ACC112 (cell line): ENCODE data around the gene KSR2.
"Not testable (repeated sequence)": the region's sequence is repeated elsewhere in the genome, so short reads cannot be mapped to it uniquely, and the experiment has no call there.

Experiments used
- H2AFZ ChIP-seq: fragments of 200-600 bp; sonication (generic); one replicate; pipeline ENCODE4 v1.6.0; 2017; ENCODE audit warnings: antibody characterized with exemption, low read length; ENCODE audit not compliant: unreplicated experiment
- H3K27ac ChIP-seq: fragments of 200-600 bp; sonication (generic); 2 replicates; pipeline ENCODE4 v1.5.1; 2014; ENCODE audit warnings: low read depth, mild to moderate bottlenecking, antibody characterized with exemption, low read length, moderate library complexity
- H3K27me3 ChIP-seq: fragments of 200-600 bp; sonication (generic); 2 replicates; pipeline ENCODE4 v1.6.1; 2014; ENCODE audit warnings: mild to moderate bottlenecking, antibody characterized with exemption, low read length, moderate library complexity, mixed read lengths; ENCODE audit not compliant: insufficient read depth
- H3K36me3 ChIP-seq: fragments of 200-600 bp; sonication (generic); 2 replicates; pipeline ENCODE4 v1.6.1; 2016; ENCODE audit warnings: mild to moderate bottlenecking, antibody characterized with exemption, low read length, moderate library complexity, mixed read lengths; ENCODE audit not compliant: insufficient read depth
- H3K4me1 ChIP-seq: fragments of 200-600 bp; sonication (generic); one replicate; pipeline ENCODE4 v1.6.1; 2016; ENCODE audit warnings: low read length, mixed read lengths; ENCODE audit not compliant: insufficient read depth, unreplicated experiment, control insufficient read depth
- H3K4me3 ChIP-seq: fragments of 200-600 bp; sonication (generic); 2 replicates; pipeline ENCODE4 v1.5.1; 2014; ENCODE audit warnings: mild to moderate bottlenecking, low read depth, low read length
- H3K79me2 ChIP-seq: fragments of 200-600 bp; sonication (generic); one replicate; pipeline ENCODE4 v1.6.0; 2016; ENCODE audit warnings: low read length; ENCODE audit not compliant: control insufficient read depth, unreplicated experiment, insufficient read depth

The KSR2 gene

GRCh38 chr12:117892441-117892840, 76.3 kb downstream of the KSR2 start:
- Histone ChIP-seq H3K27me3 (peaks cover 27% of the 10 kb centered on the region), H3K4me1 (no peaks in the 10 kb centered on the region), H3K79me2 (no peaks in the 10 kb centered on the region), H3K4me3 (no peak overlapping the region), H3K36me3 (no peaks in the 10 kb centered on the region), H3K27ac (no peak overlapping the region), H2AFZ (no peak overlapping the region)

GRCh38 chr12:117891265-117891664, 77.5 kb downstream of the KSR2 start:
- not testable (repeated sequence) for H3K4me1 ChIP-seq, H3K36me3 ChIP-seq, H3K4me3 ChIP-seq, H2AFZ ChIP-seq, H3K27ac ChIP-seq, H3K79me2 ChIP-seq
- H3K27me3 ChIP-seq: peaks cover 27% of the 10 kb centered on the region

GRCh38 chr12:117890644-117891043, 78.1 kb downstream of the KSR2 start:
- H3K79me2 ChIP-seq: no peaks in the 10 kb centered on the region
- H3K36me3 ChIP-seq: no peaks in the 10 kb centered on the region
- no peak overlapping the region for H2AFZ ChIP-seq
- peaks cover 27% of the 10 kb centered on the region for H3K27me3 ChIP-seq
- no peak overlapping the region for H3K4me3 ChIP-seq
- no peak overlapping the region for H3K27ac ChIP-seq
- no peaks in the 10 kb centered on the region for H3K4me1 ChIP-seq

- no peaks in the 10 kb centered on the region for H3K36me3 ChIP-seq
- H3K79me2 ChIP-seq: no peaks in the 10 kb centered on the region
- no peak overlapping the region for H2AFZ ChIP-seq
- H3K27ac ChIP-seq: no peak overlapping the region
- H3K4me3 ChIP-seq: no peak overlapping the region
- no peaks in the 10 kb centered on the region for H3K4me1 ChIP-seq
- peaks cover 27% of the 10 kb centered on the region for H3K27me3 ChIP-seq
Observed at GRCh38 chr12:117890137-117890536, 78.7 kb downstream of the KSR2 start.

- no peaks in the 10 kb centered on the region for H3K36me3 ChIP-seq
- H3K27ac ChIP-seq: no peak overlapping the region
- H3K4me1 ChIP-seq: no peaks in the 10 kb centered on the region
- no peaks in the 10 kb centered on the region for H3K79me2 ChIP-seq
- peaks cover 38% of the 10 kb centered on the region for H3K27me3 ChIP-seq
- no peak overlapping the region for H2AFZ ChIP-seq
- H3K4me3 ChIP-seq: no peak overlapping the region
Observed at GRCh38 chr12:117889098-117889497, 79.7 kb downstream of the KSR2 start.

GRCh38 chr12:117885211-117885610, 83.6 kb downstream of the KSR2 start:
- H3K27me3 ChIP-seq: peaks cover 62% of the 10 kb centered on the region
- H2AFZ ChIP-seq: no peak overlapping the region
- H3K4me1 ChIP-seq: no peaks in the 10 kb centered on the region
- no peaks in the 10 kb centered on the region for H3K36me3 ChIP-seq
- H3K79me2 ChIP-seq: no peaks in the 10 kb centered on the region
- no peak overlapping the region for H3K27ac ChIP-seq
- H3K4me3 ChIP-seq: no peak overlapping the region

- peaks cover 52% of the 10 kb centered on the region for H3K27me3 ChIP-seq
- H3K36me3 ChIP-seq: no peaks in the 10 kb centered on the region
- H3K27ac ChIP-seq: no peak overlapping the region
Observed at GRCh38 chr12:117884161-117884560, 84.6 kb downstream of the KSR2 start.

GRCh38 chr12:117882603-117883184, 86.1 kb downstream of the KSR2 start:
- Histone ChIP-seq H3K27me3 (peaks cover 52% of the 10 kb centered on the region), H3K27ac (no peak overlapping the region), H3K4me1 (no peaks in the 10 kb centered on the region), H3K4me3 (no peak overlapping the region), H2AFZ (no peak overlapping the region), H3K79me2 (no peaks in the 10 kb centered on the region), H3K36me3 (no peaks in the 10 kb centered on the region)

More at GRCh38 chr12:117884161-117884560, 84.6 kb downstream of the KSR2 start:
- no peak overlapping the region for H3K4me3 ChIP-seq
- H3K79me2 ChIP-seq: no peaks in the 10 kb centered on the region
- H3K4me1 ChIP-seq: no peaks in the 10 kb centered on the region
- no peak overlapping the region for H2AFZ ChIP-seq

GRCh38 chr12:117882181-117882580, 86.6 kb downstream of the KSR2 start:
- Histone ChIP-seq H2AFZ (no peak overlapping the region), H3K79me2 (no peaks in the 10 kb centered on the region), H3K36me3 (no peaks in the 10 kb centered on the region), H3K27me3 (peaks cover 56% of the 10 kb centered on the region), H3K27ac (no peak overlapping the region), H3K4me1 (no peaks in the 10 kb centered on the region), H3K4me3 (no peak overlapping the region)

GRCh38 chr12:117881517-117881916, 87.3 kb downstream of the KSR2 start:
- H3K4me3 ChIP-seq: no peak overlapping the region
- H3K4me1 ChIP-seq: no peaks in the 10 kb centered on the region
- H2AFZ ChIP-seq: no peak overlapping the region
- H3K27ac ChIP-seq: no peak overlapping the region
- no peaks in the 10 kb centered on the region for H3K36me3 ChIP-seq
- H3K79me2 ChIP-seq: no peaks in the 10 kb centered on the region
- peaks cover 60% of the 10 kb centered on the region for H3K27me3 ChIP-seq

- Histone ChIP-seq H3K36me3 (no peaks in the 10 kb centered on the region), H3K4me3 (no peak overlapping the region), H3K27ac (no peak overlapping the region), H3K4me1 (no peaks in the 10 kb centered on the region), H3K27me3 (peaks cover 49% of the 10 kb centered on the region), H2AFZ (no peak overlapping the region), H3K79me2 (no peaks in the 10 kb centered on the region)
Observed at GRCh38 chr12:117878605-117879004, 90.2 kb downstream of the KSR2 start.
